Measurements from ENCODE around the gene CD81. TPM values are rescaled to one million over a fixed set of nuclear protein-coding genes. Genes with fewer than 3 reads are reported as not detected.

Gene CD81
- total and polyA plus RNA-seq, 9 of the 15 experiments (the other 6 are each of a cell fraction or from before 2014, with no cell fraction given), result 2.4 to 189 (median 61.7) TPM

DNA sequence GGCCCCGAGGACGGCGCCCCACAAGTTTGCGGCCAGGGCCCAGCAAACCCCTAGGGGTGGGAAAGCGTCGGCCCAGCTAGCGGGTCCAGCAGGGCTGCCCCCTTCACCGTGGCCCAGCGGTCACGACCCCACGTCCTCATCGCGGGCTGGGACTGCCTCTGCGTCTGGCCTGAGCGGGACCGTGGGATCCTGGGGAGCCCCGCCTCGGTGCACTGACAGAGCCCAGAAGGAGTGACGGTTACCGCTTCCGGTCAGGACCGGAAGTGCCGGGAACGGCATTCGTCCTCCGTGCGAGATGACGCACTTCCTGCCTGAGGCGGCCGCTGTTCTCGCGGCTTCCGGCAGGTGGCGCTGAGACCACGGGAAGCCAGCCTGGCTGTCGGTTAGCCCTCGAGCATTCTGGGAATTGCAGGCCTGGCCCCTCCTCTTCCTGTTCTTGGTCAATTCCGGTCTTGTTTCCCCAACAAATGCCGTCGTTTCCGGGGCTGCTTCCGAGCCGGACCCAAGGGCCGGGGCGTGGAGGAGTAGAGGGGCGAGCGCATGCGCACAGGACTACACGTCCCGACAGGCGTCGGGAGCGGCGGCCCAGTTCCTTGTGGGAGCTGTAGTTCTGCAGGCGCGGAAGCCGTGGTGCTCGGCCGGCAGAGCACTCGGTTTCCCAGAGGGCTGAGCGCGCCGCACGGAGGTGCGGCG lies 23.1 kb downstream of the CD81 start, which contains the start of gene TSSC4 (continued):
- TF ChIP-seq, protein P1, sequence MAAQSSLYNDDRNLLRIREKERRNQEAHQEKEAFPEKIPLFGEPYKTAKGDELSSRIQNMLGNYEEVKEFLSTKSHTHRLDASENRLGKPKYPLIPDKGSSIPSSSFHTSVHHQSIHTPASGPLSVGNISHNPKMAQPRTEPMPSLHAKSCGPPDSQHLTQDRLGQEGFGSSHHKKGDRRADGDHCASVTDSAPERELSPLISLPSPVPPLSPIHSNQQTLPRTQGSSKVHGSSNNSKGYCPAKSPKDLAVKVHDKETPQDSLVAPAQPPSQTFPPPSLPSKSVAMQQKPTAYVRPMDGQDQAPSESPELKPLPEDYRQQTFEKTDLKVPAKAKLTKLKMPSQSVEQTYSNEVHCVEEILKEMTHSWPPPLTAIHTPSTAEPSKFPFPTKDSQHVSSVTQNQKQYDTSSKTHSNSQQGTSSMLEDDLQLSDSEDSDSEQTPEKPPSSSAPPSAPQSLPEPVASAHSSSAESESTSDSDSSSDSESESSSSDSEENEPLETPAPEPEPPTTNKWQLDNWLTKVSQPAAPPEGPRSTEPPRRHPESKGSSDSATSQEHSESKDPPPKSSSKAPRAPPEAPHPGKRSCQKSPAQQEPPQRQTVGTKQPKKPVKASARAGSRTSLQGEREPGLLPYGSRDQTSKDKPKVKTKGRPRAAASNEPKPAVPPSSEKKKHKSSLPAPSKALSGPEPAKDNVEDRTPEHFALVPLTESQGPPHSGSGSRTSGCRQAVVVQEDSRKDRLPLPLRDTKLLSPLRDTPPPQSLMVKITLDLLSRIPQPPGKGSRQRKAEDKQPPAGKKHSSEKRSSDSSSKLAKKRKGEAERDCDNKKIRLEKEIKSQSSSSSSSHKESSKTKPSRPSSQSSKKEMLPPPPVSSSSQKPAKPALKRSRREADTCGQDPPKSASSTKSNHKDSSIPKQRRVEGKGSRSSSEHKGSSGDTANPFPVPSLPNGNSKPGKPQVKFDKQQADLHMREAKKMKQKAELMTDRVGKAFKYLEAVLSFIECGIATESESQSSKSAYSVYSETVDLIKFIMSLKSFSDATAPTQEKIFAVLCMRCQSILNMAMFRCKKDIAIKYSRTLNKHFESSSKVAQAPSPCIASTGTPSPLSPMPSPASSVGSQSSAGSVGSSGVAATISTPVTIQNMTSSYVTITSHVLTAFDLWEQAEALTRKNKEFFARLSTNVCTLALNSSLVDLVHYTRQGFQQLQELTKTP (IDR thresholded peaks at IDR 0.05; ENCODE audit: low read depth in 1 of 2, partially characterized antibody in 2 of 2), result peak; percentile 50 to 99
- TF ChIP-seq, protein P2, sequence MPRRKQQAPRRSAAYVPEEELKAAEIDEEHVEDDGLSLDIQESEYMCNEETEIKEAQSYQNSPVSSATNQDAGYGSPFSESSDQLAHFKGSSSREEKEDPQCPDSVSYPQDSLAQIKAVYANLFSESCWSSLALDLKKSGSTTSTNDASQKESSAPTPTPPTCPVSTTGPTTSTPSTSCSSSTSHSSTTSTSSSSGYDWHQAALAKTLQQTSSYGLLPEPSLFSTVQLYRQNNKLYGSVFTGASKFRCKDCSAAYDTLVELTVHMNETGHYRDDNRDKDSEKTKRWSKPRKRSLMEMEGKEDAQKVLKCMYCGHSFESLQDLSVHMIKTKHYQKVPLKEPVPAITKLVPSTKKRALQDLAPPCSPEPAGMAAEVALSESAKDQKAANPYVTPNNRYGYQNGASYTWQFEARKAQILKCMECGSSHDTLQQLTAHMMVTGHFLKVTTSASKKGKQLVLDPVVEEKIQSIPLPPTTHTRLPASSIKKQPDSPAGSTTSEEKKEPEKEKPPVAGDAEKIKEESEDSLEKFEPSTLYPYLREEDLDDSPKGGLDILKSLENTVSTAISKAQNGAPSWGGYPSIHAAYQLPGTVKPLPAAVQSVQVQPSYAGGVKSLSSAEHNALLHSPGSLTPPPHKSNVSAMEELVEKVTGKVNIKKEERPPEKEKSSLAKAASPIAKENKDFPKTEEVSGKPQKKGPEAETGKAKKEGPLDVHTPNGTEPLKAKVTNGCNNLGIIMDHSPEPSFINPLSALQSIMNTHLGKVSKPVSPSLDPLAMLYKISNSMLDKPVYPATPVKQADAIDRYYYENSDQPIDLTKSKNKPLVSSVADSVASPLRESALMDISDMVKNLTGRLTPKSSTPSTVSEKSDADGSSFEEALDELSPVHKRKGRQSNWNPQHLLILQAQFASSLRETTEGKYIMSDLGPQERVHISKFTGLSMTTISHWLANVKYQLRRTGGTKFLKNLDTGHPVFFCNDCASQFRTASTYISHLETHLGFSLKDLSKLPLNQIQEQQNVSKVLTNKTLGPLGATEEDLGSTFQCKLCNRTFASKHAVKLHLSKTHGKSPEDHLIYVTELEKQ (CRISPR knock-in tag; IDR thresholded peaks at IDR 0.05), result no peak
- TF ChIP-seq ZBTB1 (CRISPR knock-in tag; IDR thresholded peaks at IDR 0.05; ENCODE audit: borderline replicate concordance, low read depth) (peak; percentile 33; the same call in 1 of the 2 replicates), FOSL1 (tag; conservative IDR thresholded peaks at IDR 0.05) (peak; percentile 63), ZFP1 (CRISPR knock-in tag; IDR thresholded peaks at IDR 0.05) (0 out of 2 replicates have a peak, but pooled peaks have one; percentile 10), NR1H2 (CRISPR knock-in tag; IDR thresholded peaks at IDR 0.05) (0 out of 2 replicates have a peak, but pooled peaks have one; percentile 18), EP300 (IDR thresholded peaks at IDR 0.05; ENCODE audit: low read length) (peak; percentile 91), ZNF766 (CRISPR knock-in tag; conservative IDR thresholded peaks at IDR 0.05) (peak; percentile 97), TAF15 (IDR thresholded peaks at IDR 0.05; ENCODE audit: low read depth, low read length) (no peak)
- TF ChIP-seq, protein P3, sequence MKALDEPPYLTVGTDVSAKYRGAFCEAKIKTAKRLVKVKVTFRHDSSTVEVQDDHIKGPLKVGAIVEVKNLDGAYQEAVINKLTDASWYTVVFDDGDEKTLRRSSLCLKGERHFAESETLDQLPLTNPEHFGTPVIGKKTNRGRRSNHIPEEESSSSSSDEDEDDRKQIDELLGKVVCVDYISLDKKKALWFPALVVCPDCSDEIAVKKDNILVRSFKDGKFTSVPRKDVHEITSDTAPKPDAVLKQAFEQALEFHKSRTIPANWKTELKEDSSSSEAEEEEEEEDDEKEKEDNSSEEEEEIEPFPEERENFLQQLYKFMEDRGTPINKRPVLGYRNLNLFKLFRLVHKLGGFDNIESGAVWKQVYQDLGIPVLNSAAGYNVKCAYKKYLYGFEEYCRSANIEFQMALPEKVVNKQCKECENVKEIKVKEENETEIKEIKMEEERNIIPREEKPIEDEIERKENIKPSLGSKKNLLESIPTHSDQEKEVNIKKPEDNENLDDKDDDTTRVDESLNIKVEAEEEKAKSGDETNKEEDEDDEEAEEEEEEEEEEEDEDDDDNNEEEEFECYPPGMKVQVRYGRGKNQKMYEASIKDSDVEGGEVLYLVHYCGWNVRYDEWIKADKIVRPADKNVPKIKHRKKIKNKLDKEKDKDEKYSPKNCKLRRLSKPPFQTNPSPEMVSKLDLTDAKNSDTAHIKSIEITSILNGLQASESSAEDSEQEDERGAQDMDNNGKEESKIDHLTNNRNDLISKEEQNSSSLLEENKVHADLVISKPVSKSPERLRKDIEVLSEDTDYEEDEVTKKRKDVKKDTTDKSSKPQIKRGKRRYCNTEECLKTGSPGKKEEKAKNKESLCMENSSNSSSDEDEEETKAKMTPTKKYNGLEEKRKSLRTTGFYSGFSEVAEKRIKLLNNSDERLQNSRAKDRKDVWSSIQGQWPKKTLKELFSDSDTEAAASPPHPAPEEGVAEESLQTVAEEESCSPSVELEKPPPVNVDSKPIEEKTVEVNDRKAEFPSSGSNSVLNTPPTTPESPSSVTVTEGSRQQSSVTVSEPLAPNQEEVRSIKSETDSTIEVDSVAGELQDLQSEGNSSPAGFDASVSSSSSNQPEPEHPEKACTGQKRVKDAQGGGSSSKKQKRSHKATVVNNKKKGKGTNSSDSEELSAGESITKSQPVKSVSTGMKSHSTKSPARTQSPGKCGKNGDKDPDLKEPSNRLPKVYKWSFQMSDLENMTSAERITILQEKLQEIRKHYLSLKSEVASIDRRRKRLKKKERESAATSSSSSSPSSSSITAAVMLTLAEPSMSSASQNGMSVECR (CRISPR knock-in tag; IDR thresholded peaks at IDR 0.05), result peak; percentile 50; the same call in 1 of the 2 replicates
- TF ChIP-seq, protein P4, sequence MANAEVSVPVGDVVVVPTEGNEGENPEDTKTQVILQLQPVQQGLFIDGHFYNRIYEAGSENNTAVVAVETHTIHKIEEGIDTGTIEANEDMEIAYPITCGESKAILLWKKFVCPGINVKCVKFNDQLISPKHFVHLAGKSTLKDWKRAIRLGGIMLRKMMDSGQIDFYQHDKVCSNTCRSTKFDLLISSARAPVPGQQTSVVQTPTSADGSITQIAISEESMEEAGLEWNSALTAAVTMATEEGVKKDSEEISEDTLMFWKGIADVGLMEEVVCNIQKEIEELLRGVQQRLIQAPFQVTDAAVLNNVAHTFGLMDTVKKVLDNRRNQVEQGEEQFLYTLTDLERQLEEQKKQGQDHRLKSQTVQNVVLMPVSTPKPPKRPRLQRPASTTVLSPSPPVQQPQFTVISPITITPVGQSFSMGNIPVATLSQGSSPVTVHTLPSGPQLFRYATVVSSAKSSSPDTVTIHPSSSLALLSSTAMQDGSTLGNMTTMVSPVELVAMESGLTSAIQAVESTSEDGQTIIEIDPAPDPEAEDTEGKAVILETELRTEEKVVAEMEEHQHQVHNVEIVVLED (CRISPR knock-in tag; IDR thresholded peaks at IDR 0.05), result peak; percentile 82
